GM12878 (cell line): ENCODE data around the gene DDX10. TPM values are rescaled to one million over a fixed set of nuclear protein-coding genes. Genes with fewer than 3 reads are reported as not detected.

Experiments used
- ATAC-seq: fragments of 200-7000 bp; cut with Tn5 transposase; 3 replicates; pipeline ENCODE4 v1.9.1; 2020; ENCODE audit warnings: mild to moderate bottlenecking, moderate library complexity
- BruUV-seq: library from RNA; stranded (reverse); fragments of 400-500 nt; replicated peaks from 2 replicates; lab custom pipeline; 2021; lab: Mats Ljungman, UMichigan
- CTCF ChIA-PET: fragments of 300-600 bp; sonication (Branson Sonifier 250); formaldehyde crosslinking; extraction: SDS; loops from one replicate; lab custom pipeline; 2021; ENCODE audit warnings: inconsistent platforms; lab: Yijun Ruan, JAX
- POLR2A ChIA-PET: fragments of 350-600 bp; formaldehyde crosslinking; extraction: SDS; loops from one replicate; lab custom pipeline; 2021; ENCODE audit warnings: inconsistent platforms; lab: Charles Lee
- RAD21 ChIA-PET: fragments of 300-600 bp; sonication (Branson Sonifier 250); formaldehyde crosslinking; loops from one replicate; lab custom pipeline; 2023; ENCODE audit warnings: antibody characterized with exemption; ENCODE audit not compliant: unreplicated experiment; lab: Charles Lee
- SMC1A ChIA-PET: fragments of 300-600 bp; sonication (Branson Sonifier 250); formaldehyde crosslinking; loops from one replicate; lab custom pipeline; 2023; ENCODE audit not compliant: unreplicated experiment, uncharacterized antibody; lab: Charles Lee
- DNase-seq: peaks from one replicate; pipeline ENCODE4 v3.0.0-alpha.2; 2011; ENCODE audit warnings: low read depth, low spot score
- FAIRE-seq: peaks from 3 replicates; lab custom pipeline; 2011; peaks lifted over from hg19 to GRCh38; lab: Jason Lieb, UNC
- H2AFZ ChIP-seq: 2 replicates; pipeline ENCODE4 v1.6.0; 2011; ENCODE audit warnings: low read depth, low read length, control low read depth; ENCODE audit not compliant: control insufficient read depth
- H3K27ac ChIP-seq: 2 replicates; pipeline ENCODE4 v1.5.1; 2011; ENCODE audit warnings: control low read depth; ENCODE audit not compliant: control insufficient read depth, insufficient read depth
- H3K27me3 ChIP-seq, 2 experiments: replicated peaks in 1 of 2; 2 replicates each; pipeline versions ENCODE4 v1.6.0 to v1.6.1; 2011; ENCODE audit warnings: low read length in 1 of 2; ENCODE audit not compliant: control insufficient read depth in 2 of 2, insufficient read depth in 2 of 2
- H3K36me3 ChIP-seq, 2 experiments: 2 replicates each; pipeline ENCODE4 v1.5.1; 2011; ENCODE audit warnings: low read length in 1 of 2; ENCODE audit not compliant: control insufficient read depth in 2 of 2, insufficient read depth in 2 of 2
- H3K4me1 ChIP-seq: 2 replicates; pipeline ENCODE4 v1.6.1; 2011; ENCODE audit warnings: mild to moderate bottlenecking, low read length, moderate library complexity, mixed read lengths; ENCODE audit not compliant: control insufficient read depth, insufficient read depth
- H3K4me2 ChIP-seq: 2 replicates; pipeline ENCODE4 v1.6.0; 2011; ENCODE audit warnings: control low read depth; ENCODE audit not compliant: control insufficient read depth, insufficient read depth
- H3K4me3 ChIP-seq: fragments of 200-600 bp; sonication (generic); 2 replicates; pipeline ENCODE4 v1.5.1; 2016
- H3K79me2 ChIP-seq: 2 replicates; pipeline ENCODE4 v1.6.0; 2011; ENCODE audit warnings: low read length; ENCODE audit not compliant: control insufficient read depth, insufficient read depth
- H3K9ac ChIP-seq: 2 replicates; pipeline ENCODE4 v1.8.0; 2011; ENCODE audit warnings: low read length, control low read depth, mixed read lengths; ENCODE audit not compliant: control insufficient read depth, insufficient read depth
- H3K9me3 ChIP-seq: replicated peaks from 3 replicates; pipeline ENCODE4 v1.5.1; 2011; ENCODE audit warnings: mild to moderate bottlenecking, low read length; ENCODE audit not compliant: control insufficient read depth, insufficient read depth
- H4K20me1 ChIP-seq: 2 replicates; pipeline ENCODE4 v1.6.0; 2011; ENCODE audit not compliant: control insufficient read depth, insufficient read depth
- EZH2 ChIP-seq: IDR thresholded peaks from 2 replicates; pipeline ENCODE4 v1.6.1; 2012; ENCODE audit warnings: low read depth, mild to moderate bottlenecking, control low read depth, inconsistent platforms, low read length, borderline replicate concordance; ENCODE audit not compliant: control insufficient read depth
- FOXM1 ChIP-seq: IDR thresholded peaks from 2 replicates; pipeline ENCODE4 v1.6.1; 2012; ENCODE audit warnings: low read depth, mild to moderate bottlenecking, inconsistent platforms, low read length, moderate library complexity
- GATAD2B ChIP-seq: fragments of 450-650 bp; conservative IDR thresholded peaks from 2 replicates; pipeline ENCODE4 v1.6.1; 2017; ENCODE audit warnings: low read depth, mild to moderate bottlenecking, moderate library complexity
- NFXL1 ChIP-seq: fragments of 450-650 bp; IDR thresholded peaks from 2 replicates; pipeline ENCODE4 v1.6.1; 2017; ENCODE audit warnings: antibody characterized with exemption, mild to moderate bottlenecking, borderline replicate concordance
- PAX8 ChIP-seq: fragments of 450-650 bp; IDR thresholded peaks from 2 replicates; pipeline ENCODE4 v1.6.1; 2017; ENCODE audit warnings: mild to moderate bottlenecking, moderate library complexity
- RELB ChIP-seq: fragments of 450-650 bp; IDR thresholded peaks from 2 replicates; pipeline ENCODE4 v1.6.1; 2017; ENCODE audit warnings: low read depth, mild to moderate bottlenecking, moderate library complexity
- ZNF207 ChIP-seq: fragments of 450-650 bp; IDR thresholded peaks from 2 replicates; pipeline ENCODE4 v1.6.1; 2014; ENCODE audit warnings: antibody characterized with exemption, mild to moderate bottlenecking, borderline replicate concordance
- ZNF622 ChIP-seq: fragments of 450-650 bp; IDR thresholded peaks from 2 replicates; pipeline ENCODE4 v1.6.1; 2017; ENCODE audit warnings: mild to moderate bottlenecking, inconsistent platforms
- WGBS: methylation state at CpG from one replicate; pipeline ENCODE4 v1.1.6; 2016; ENCODE audit warnings: low lambda C conversion rate; ENCODE audit not compliant: insufficient replicate concordance, insufficient coverage; ENCODE audit errors: missing lambda C conversion rate; 5-methylcytosine and 5-hydroxymethylcytosine counted together
- in situ Hi-C: fragments of 300-500 bp; cut with MboI; formaldehyde crosslinking; loops from 9 replicates; pipeline ENCODE4 v1.14.3; 2018; ENCODE audit warnings: mixed read lengths
- intact Hi-C: fragments of 100-400 bp; cut with micrococcal nuclease; formaldehyde crosslinking; loops from one replicate; pipeline ENCODE4 v1.14.2; 2022; ENCODE audit not compliant: unreplicated experiment
- polyA plus RNA-seq, 11 experiments: library from polyadenylated mRNA; depleted of rRNA in 4 of 11; unstranded in 6 of 11; stranded (reverse) in 5 of 11; fragments of >200 nt; fragmentation: Nextera tagmentation in 4 of 11; fragmentation: Illumina TruSeq in 1 of 11; extraction: Ambion mirVana in 4 of 11; extraction: Trizol in 1 of 11; gene quantifications; 1 replicate in 1 of 11; 2 replicates in 10 of 11; pipeline versions ENCODE4 v1.2.1 to v1.2.3, GENCODE V29; 2011 to 2016; ENCODE audit warnings: inconsistent platforms in 2 of 11, missing spikeins in 2 of 11, low read depth in 1 of 11
- total RNA-seq, 4 experiments: library from RNA; depleted of rRNA in 3 of 4; stranded (reverse); fragments of >200 nt in 3 of 4; fragmentation: Illumina TruSeq in 1 of 4; extraction: Trizol in 1 of 4; gene quantifications; 2 replicates each; pipeline versions ENCODE4 v1.2.1 to v1.2.3, GENCODE V29; 2013 to 2021

The DDX10 gene
- total and polyA plus RNA-seq, 10 of the 15 experiments (the other 5 are each of a cell fraction or from before 2014, with no cell fraction given): 20.9 to 51.5 (median 31.9) TPM

- H3K27ac ChIP-seq: no peak overlapping the region
- ChIA-PET RAD21 (interaction anchor here (0.6 kb wide), 1 partner anchor 17 kb away, joined by 3 read pairs; no protein-coding TSS in a partner anchor), SMC1A (interaction anchor here (0.6 to 1.9 kb wide), 4 partner anchors 9 to 528 kb away, joined by 3 to 4 read pairs (median 4); no protein-coding TSS in a partner anchor), CTCF (no interaction called here), POLR2A (no interaction called here)
- no peak overlapping the region for H2AFZ ChIP-seq
- no peaks in the 10 kb centered on the region for H3K27me3 ChIP-seq
- BruUV-seq: no TSS peak
- intact Hi-C loops: no loop called here
- in situ Hi-C loops: no loop called here
- no peaks in the 10 kb centered on the region for H3K4me1 ChIP-seq
- H3K9me3 ChIP-seq: no peaks in the 10 kb centered on the region
- H3K79me2 ChIP-seq: no peaks in the 10 kb centered on the region
- 95% methylated on average over 8 of the region's 8 CpGs for WGBS
- no peaks in the 10 kb centered on the region for H4K20me1 ChIP-seq
- H3K4me3 ChIP-seq: no peak overlapping the region
- FAIRE-seq (no peak), ATAC-seq (no peak), DNase-seq (no peak)
- no peak overlapping the region for H3K9ac ChIP-seq
- H3K36me3 ChIP-seq: no peaks in the 10 kb centered on the region
- TF ChIP-seq RELB: no peak
- no peak for TF ChIP-seq ZNF622
- TF ChIP-seq ZNF207: no peak
- no peak for TF ChIP-seq EZH2
- TF ChIP-seq PAX8: no peak
- no peak for TF ChIP-seq NFXL1
- no peak for TF ChIP-seq FOXM1
- TF ChIP-seq GATAD2B: no peak
- H3K4me2 ChIP-seq: no peak overlapping the region
Measured at GRCh38 chr11:108887436-108888238, 222.8 kb downstream of the DDX10 start.
